Measurements from ENCODE around the gene HTATIP2. TPM values are rescaled to one million over a fixed set of nuclear protein-coding genes. Genes with fewer than 3 reads are reported as not detected.

Gene HTATIP2
- total and polyA plus RNA-seq, 4 donors, result 16.5 to 93.6 (median 64.1) TPM

GRCh38 chr11:20351136-20351535 lies 12.4 kb upstream of the HTATIP2 start:
- Histone ChIP-seq H3K9me3 (ENCODE audit: control insufficient read depth in 4 of 4, low read length in 3 of 4) (no peaks in the 10 kb centered on the region), H3K4me3 (ENCODE audit: low read depth in 1 of 3, low read length in 3 of 3) (no peak overlapping the region), H3K27me3 (ENCODE audit: control insufficient read depth in 4 of 4, insufficient read depth in 4 of 4, low read length in 3 of 4) (no peaks in the 10 kb centered on the region), H3K4me1 (ENCODE audit: control insufficient read depth in 4 of 4, insufficient read depth in 4 of 4, low read length in 3 of 4) (peaks cover 0 to 10% (median 4%) of the 10 kb centered on the region in 4 donors), H3K9ac (ENCODE audit: low read depth in 1 of 2, low read length in 2 of 2) (no peak overlapping the region), H3K36me3 (ENCODE audit: control insufficient read depth in 4 of 4, insufficient read depth in 3 of 4, low read depth in 1 of 4, low read length in 3 of 4) (no peaks in the 10 kb centered on the region), H3K27ac (ENCODE audit: low read depth in 1 of 2, low read length in 2 of 2) (no peak overlapping the region)
- no peak for DNase-seq (ENCODE audit: low spot score)
- 71% methylated on average over 7 of the region's 7 CpGs for WGBS
- TF ChIP-seq REST (IDR thresholded peaks at IDR 0.05), result no peak
- TF ChIP-seq ATF3 (IDR thresholded peaks at IDR 0.05), result no peak
- TF ChIP-seq CTCF (IDR thresholded peaks at IDR 0.05; ENCODE audit: low read depth, low read length, missing input control), result no peak
- TF ChIP-seq HNF4G (IDR thresholded peaks at IDR 0.05), result no peak
- TF ChIP-seq GABPA (IDR thresholded peaks at IDR 0.05 in 1 of 2, conservative IDR thresholded peaks at IDR 0.05 in 1 of 2), result no peak
- no peak for TF ChIP-seq RXRA (IDR thresholded peaks at IDR 0.05)
- no peak for TF ChIP-seq SP1 (IDR thresholded peaks at IDR 0.05)
- no peak for TF ChIP-seq NR2F2 (IDR thresholded peaks at IDR 0.05)
- TF ChIP-seq TAF1 (conservative IDR thresholded peaks at IDR 0.05), result no peak
- TF ChIP-seq ZBTB33 (IDR thresholded peaks at IDR 0.05), result no peak
- TF ChIP-seq YY1 (IDR thresholded peaks at IDR 0.05), result no peak
- no peak for TF ChIP-seq JUND (IDR thresholded peaks at IDR 0.05)
- no peak for TF ChIP-seq FOXA1 (IDR thresholded peaks at IDR 0.05)
- no peak for TF ChIP-seq MAX (IDR thresholded peaks at IDR 0.05)
- no peak for TF ChIP-seq RAD21 (IDR thresholded peaks at IDR 0.05)
- no peak for TF ChIP-seq FOXA2 (IDR thresholded peaks at IDR 0.05)

- no peak overlapping the region for H3K9ac ChIP-seq (ENCODE audit: low read depth in 1 of 2, low read length in 2 of 2)
- no peak overlapping the region for H3K4me3 ChIP-seq (ENCODE audit: low read depth in 1 of 3, low read length in 3 of 3)
- 84% methylated on average over 2 of the region's 2 CpGs for WGBS
- H3K27ac ChIP-seq (ENCODE audit: low read depth in 1 of 2, low read length in 2 of 2), result no peak overlapping the region
- H3K36me3 ChIP-seq (ENCODE audit: control insufficient read depth in 4 of 4, insufficient read depth in 3 of 4, low read depth in 1 of 4, low read length in 3 of 4), result no peaks in the 10 kb centered on the region
- TF ChIP-seq NR2F2 (IDR thresholded peaks at IDR 0.05) (no peak), YY1 (IDR thresholded peaks at IDR 0.05) (no peak), SP1 (IDR thresholded peaks at IDR 0.05) (no peak), HNF4G (IDR thresholded peaks at IDR 0.05) (no peak), RXRA (IDR thresholded peaks at IDR 0.05) (no peak)
- DNase-seq (ENCODE audit: low spot score), result no peak
- peaks cover 0 to 15% (median 8%) of the 10 kb centered on the region in 4 donors for H3K4me1 ChIP-seq (ENCODE audit: control insufficient read depth in 4 of 4, insufficient read depth in 4 of 4, low read length in 3 of 4)
- H3K27me3 ChIP-seq (ENCODE audit: control insufficient read depth in 4 of 4, insufficient read depth in 4 of 4, low read length in 3 of 4), result no peaks in the 10 kb centered on the region
- no peaks in the 10 kb centered on the region for H3K9me3 ChIP-seq (ENCODE audit: control insufficient read depth in 4 of 4, low read length in 3 of 4)
Measured at GRCh38 chr11:20351751-20352262, 11.7 kb upstream of the HTATIP2 start.
